ENCODE measurements around the gene SMARCA1.

- TF ChIP-seq CTCF (conservative IDR thresholded peaks at IDR 0.05; ENCODE audit: low read depth, low read length) (peak; percentile 60; the same call in 1 of the 2 replicates), EZH2phosphoT487 (IDR thresholded peaks at IDR 0.05; ENCODE audit: borderline replicate concordance, low read length) (no peak), EZH2 (IDR thresholded peaks at IDR 0.05; ENCODE audit: low read length, unreplicated experiment) (no peak)
Measured at GRCh38 chrX:129540068-129540653, 16.9 kb upstream of the SMARCA1 start, which contains the start of gene OCRL.
